ENCODE results near the gene CMPK2.
"Not testable (repeated sequence)": the region's sequence is repeated elsewhere in the genome, so short reads cannot be mapped to it uniquely, and the experiment has no call there.

CMPK2 gene

GRCh38 chr2:6863792-6864191, 1.9 kb downstream of the CMPK2 start:
- no peak for TF ChIP-seq CTCF (IDR thresholded peaks at IDR 0.05; ENCODE audit: low read depth, low read length)
- DNase-seq (ENCODE audit: low read depth in 2 of 2): no peak
- H3K4me3 ChIP-seq (replicated peaks in 1 of 2; ENCODE audit: low read depth in 2 of 2, low read length in 2 of 2): no peak overlapping the region

GRCh38 chr2:6860296-6860695, 5.4 kb downstream of the CMPK2 start:
- DNase-seq (ENCODE audit: low read depth in 2 of 2): no peak
- no peak for TF ChIP-seq CTCF (IDR thresholded peaks at IDR 0.05; ENCODE audit: low read depth, low read length)
- no peak overlapping the region for H3K4me3 ChIP-seq (replicated peaks in 1 of 2; ENCODE audit: low read depth in 2 of 2, low read length in 2 of 2)

GRCh38 chr2:6858466-6859027, 7.2 kb downstream of the CMPK2 start:
- DNase-seq (ENCODE audit: low read depth in 2 of 2); H3K4me3 ChIP-seq (replicated peaks in 1 of 2; ENCODE audit: low read depth in 2 of 2, low read length in 2 of 2): not testable (repeated sequence)

GRCh38 chr2:6856548-6856920, 9.2 kb downstream of the CMPK2 start:
- no peak for DNase-seq (ENCODE audit: low read depth in 2 of 2)
- no peak overlapping the region for H3K4me3 ChIP-seq (replicated peaks in 1 of 2; ENCODE audit: low read depth in 2 of 2, low read length in 2 of 2)
- TF ChIP-seq CTCF (IDR thresholded peaks at IDR 0.05; ENCODE audit: low read depth, low read length): no peak

- no peak for TF ChIP-seq CTCF (IDR thresholded peaks at IDR 0.05; ENCODE audit: low read depth, low read length)
- no peak overlapping the region for H3K4me3 ChIP-seq (replicated peaks in 1 of 2; ENCODE audit: low read depth in 2 of 2, low read length in 2 of 2)
- no peak for DNase-seq (ENCODE audit: low read depth in 2 of 2)
These were observed 9.7 kb downstream of the CMPK2 start for GRCh38 chr2:6855860-6856547.

- H3K4me3 ChIP-seq (replicated peaks in 1 of 2; ENCODE audit: low read depth in 2 of 2, low read length in 2 of 2): no peak overlapping the region
- no peak for DNase-seq (ENCODE audit: low read depth in 2 of 2)
- TF ChIP-seq CTCF (IDR thresholded peaks at IDR 0.05; ENCODE audit: low read depth, low read length): no peak
These were observed 11.3 kb downstream of the CMPK2 start for GRCh38 chr2:6854416-6854815.

- no peak for TF ChIP-seq CTCF (IDR thresholded peaks at IDR 0.05; ENCODE audit: low read depth, low read length)
- no peak for DNase-seq (ENCODE audit: low read depth in 2 of 2)
- H3K4me3 ChIP-seq (replicated peaks in 1 of 2; ENCODE audit: low read depth in 2 of 2, low read length in 2 of 2): no peak overlapping the region
These were observed 13.5 kb downstream of the CMPK2 start for GRCh38 chr2:6852195-6852594.

Data from cardiac fibroblast (primary cell).